ENCODE results near the gene RBM20.

Gene RBM20

GRCh38 chr10:110840923-110841428 lies 196.8 kb downstream of the RBM20 start:
- DNase-seq, result no peak

GRCh38 chr10:110841767-110842267 lies 197.7 kb downstream of the RBM20 start:
- no peak for DNase-seq

GRCh38 chr10:110842326-110842904 lies 198.3 kb downstream of the RBM20 start:
- DNase-seq, result no peak

GRCh38 chr10:110843031-110843430 lies 198.9 kb downstream of the RBM20 start:
- peak; percentile 47 for DNase-seq

GRCh38 chr10:110843796-110844616 lies 199.9 kb downstream of the RBM20 start:
- DNase-seq, result no peak

- no peak for DNase-seq
Measured at GRCh38 chr10:110844617-110844881, 200.4 kb downstream of the RBM20 start.

- DNase-seq, result no peak
Measured at GRCh38 chr10:110845192-110845755, 201.1 kb downstream of the RBM20 start.

GRCh38 chr10:110845756-110846620 lies 201.9 kb downstream of the RBM20 start:
- DNase-seq, result no peak

- no peak for DNase-seq
Measured at GRCh38 chr10:110847374-110847773, 203.2 kb downstream of the RBM20 start.

- no peak for DNase-seq
Measured at GRCh38 chr10:110848106-110848505, 204.0 kb downstream of the RBM20 start.

- no peak for DNase-seq
Measured at GRCh38 chr10:110850099-110850498, 206.0 kb downstream of the RBM20 start.

GRCh38 chr10:110851020-110851612 lies 207.0 kb downstream of the RBM20 start:
- no peak for DNase-seq

- DNase-seq, result peak; percentile 54
Measured at GRCh38 chr10:110852255-110852896, 208.2 kb downstream of the RBM20 start.

GRCh38 chr10:110852947-110853346 lies 208.8 kb downstream of the RBM20 start:
- no peak for DNase-seq

GRCh38 chr10:110853921-110854605 lies 209.9 kb downstream of the RBM20 start:
- no peak for DNase-seq

GRCh38 chr10:110857265-110858171 lies 213.4 kb downstream of the RBM20 start:
- peak; percentile 38 for DNase-seq

- DNase-seq, result no peak
Measured at GRCh38 chr10:110858297-110858934, 214.3 kb downstream of the RBM20 start.

GRCh38 chr10:110859206-110859972 lies 215.3 kb downstream of the RBM20 start:
- DNase-seq, result no peak

- DNase-seq, result no peak
Measured at GRCh38 chr10:110859973-110860376, 215.8 kb downstream of the RBM20 start.
